GM18505 (cell line): ENCODE results near the gene OCIAD2.
"Not testable (repeated sequence)": the region's sequence is repeated elsewhere in the genome, so short reads cannot be mapped to it uniquely, and the experiment has no call there.

Source experiments
- ATAC-seq: cut with Tn5 transposase; IDR thresholded peaks from one replicate; pipeline ENCODE4 v1.9.1; 2021; ENCODE audit not compliant: unreplicated experiment
- POLR2A ChIP-seq: IDR thresholded peaks from 4 replicates; pipeline ENCODE4 v1.6.1; 2011; ENCODE audit warnings: borderline replicate concordance; ENCODE audit not compliant: insufficient read depth, insufficient read length; ENCODE audit errors: extremely low read depth

The OCIAD2 gene

DNA sequence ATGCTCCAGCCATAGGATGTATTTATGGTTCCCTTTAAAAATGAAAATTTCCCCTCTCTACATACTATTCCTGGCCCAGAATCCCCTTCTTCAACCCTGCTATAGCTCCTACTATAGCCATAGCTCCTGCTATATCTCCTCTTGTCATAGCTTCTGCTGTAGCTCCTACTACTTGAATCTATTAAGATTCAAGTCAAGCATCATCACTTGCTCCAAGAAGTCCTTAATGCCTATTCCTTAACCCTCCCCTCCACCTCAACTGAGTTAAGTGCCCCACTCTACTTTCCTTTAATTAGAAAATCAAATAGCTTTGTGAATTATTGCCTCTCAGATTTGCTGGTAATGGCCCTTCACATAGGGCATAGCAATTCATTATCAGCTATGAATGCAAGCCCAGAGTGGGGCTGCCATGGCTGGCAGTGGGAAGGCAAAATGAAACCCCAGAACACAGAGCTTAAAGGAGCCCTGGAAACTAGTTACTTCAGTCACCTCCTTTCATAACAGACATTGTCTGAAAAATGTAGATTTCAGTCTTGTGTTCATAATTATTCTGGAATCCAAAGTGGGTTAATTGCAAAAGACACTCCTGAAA is 15.4 kb downstream of the OCIAD2 start:
- no peak for TF ChIP-seq POLR2A

GRCh38 chr4:48889750-48890149 is 16.8 kb downstream of the OCIAD2 start:
- not testable (repeated sequence) for ATAC-seq

More for the DNA sequence above, 15.4 kb downstream of the OCIAD2 start:
- no peak for ATAC-seq

GRCh38 chr4:48881646-48882045 is 24.9 kb downstream of the OCIAD2 start:
- ATAC-seq: not testable (repeated sequence)

GRCh38 chr4:48879561-48880442 is 26.8 kb downstream of the OCIAD2 start:
- ATAC-seq: no peak
- TF ChIP-seq POLR2A: no peak

DNA sequence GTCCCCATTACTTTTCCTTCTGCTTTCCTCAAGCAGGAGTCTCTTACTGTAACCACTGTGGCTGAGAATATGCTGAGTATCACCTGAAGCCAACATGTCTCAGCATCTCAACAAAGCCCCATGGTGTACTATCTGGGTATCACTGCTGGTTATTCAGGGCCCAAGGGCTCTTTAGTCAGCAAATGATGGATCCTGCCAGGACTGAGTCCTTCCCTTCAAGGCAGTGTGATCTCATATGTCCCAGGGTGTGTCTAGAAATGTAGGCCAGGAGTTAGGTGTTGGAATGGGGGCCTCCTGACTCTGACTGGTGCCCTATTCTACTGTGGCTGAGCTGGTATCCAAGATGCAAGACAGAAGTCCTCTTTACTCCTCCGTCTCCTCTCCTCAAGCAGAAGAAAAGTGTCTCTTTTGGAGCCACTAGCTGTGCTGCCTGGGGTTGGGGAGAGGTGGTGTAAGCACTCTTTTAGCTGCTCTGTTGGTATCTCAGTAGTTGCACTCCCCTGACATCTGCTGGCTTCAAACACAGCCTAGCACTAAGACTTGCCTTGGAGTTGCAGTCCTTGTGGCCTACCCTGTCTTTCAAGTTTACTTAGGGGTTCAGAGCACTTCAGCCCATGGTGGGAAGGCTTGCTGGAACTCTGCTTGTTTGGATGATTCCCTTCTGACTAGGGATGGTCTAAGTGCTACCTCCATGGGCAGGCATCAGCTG is 28.6 kb downstream of the OCIAD2 start:
- ATAC-seq: no peak
- TF ChIP-seq POLR2A: no peak

DNA sequence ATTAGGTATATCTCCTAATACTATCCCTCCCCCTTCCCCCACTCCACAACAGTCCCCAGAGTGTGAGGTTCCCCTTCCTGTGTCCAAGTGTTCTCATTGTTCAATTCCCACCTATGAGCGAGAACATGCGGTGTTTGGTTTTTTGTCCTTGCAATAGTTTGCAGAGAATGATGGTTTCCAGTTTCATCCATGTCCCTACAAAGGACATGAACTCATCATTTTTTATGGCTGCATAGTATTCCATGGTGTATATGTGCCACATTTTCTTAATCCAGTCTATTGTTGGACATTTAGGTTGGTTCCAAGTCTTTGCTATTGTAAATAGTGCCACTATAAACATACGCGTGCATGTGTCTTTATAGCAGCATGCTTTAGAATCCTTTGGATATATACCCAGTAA is 41.9 kb downstream of the OCIAD2 start:
- ATAC-seq: not testable (repeated sequence)

- TF ChIP-seq POLR2A: no peak
- ATAC-seq: no peak
Observed at GRCh38 chr4:48863728-48864127, 42.8 kb downstream of the OCIAD2 start.

GRCh38 chr4:48862661-48863060 is 43.9 kb downstream of the OCIAD2 start:
- no peak for ATAC-seq
- no peak for TF ChIP-seq POLR2A

DNA sequence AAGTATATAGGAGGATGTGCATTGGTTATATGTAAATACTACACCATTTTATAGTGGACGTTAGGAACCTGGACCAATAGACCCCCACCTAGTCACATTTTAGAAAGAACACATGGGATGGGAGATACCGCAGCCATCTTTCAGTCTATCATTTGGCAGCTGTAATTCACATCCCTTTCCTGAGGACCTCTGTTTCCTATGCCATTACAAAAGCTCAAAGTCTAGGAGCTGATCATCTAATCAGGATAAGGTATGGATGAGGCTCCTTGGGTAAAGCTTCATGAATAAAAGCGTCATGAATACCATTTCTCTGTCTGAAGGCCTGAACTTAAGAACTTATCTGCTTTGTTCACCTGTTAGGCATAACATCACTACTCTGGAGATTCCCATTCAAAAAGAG is 44.5 kb downstream of the OCIAD2 start:
- no peak for TF ChIP-seq POLR2A
- no peak for ATAC-seq

DNA sequence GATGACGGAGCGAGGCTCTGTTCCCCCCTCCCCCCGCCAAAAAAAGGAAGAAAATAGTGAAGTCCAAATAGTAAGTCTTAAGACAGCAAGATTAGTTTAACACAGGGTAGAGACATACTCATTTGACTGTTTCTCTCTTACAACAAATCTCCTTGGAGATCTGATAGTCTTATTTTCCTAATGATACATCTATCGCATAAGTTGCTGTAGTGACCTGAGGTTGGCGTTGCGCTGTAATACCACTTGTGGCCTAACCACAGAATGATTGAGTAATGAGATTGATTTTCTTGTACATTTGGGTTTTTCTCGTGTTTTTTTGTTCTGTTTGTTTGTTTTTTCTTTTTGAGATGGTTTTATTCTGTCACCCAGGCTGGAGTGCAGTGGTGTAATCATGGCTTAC is 48.4 kb downstream of the OCIAD2 start:
- no peak for ATAC-seq
- TF ChIP-seq POLR2A: no peak

DNA sequence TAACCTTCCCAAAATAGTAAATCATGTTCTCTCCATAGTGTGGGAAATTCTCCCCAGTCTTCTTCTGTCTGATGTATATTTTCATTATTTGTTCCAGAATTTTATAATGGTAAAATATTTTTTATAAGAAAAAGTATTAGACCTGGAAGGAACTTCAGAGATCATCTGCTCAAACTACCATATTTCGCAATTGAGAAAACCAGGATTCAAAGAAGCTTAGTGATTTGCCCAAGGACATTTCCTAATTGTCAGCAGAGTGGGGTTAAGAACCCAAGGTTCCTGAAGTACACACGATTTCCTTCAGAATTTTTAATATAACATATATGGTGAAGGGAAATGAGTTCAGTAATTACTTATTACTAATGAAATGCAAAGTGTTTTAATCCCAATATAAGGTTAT is 51.6 kb downstream of the OCIAD2 start:
- TF ChIP-seq POLR2A: no peak

GRCh38 chr4:48854395-48854683 is 52.2 kb downstream of the OCIAD2 start:
- no peak for TF ChIP-seq POLR2A
- no peak for ATAC-seq

More for the DNA sequence above, 51.6 kb downstream of the OCIAD2 start:
- no peak for ATAC-seq

GRCh38 chr4:48853604-48854394 is 52.8 kb downstream of the OCIAD2 start:
- TF ChIP-seq POLR2A: no peak
- no peak for ATAC-seq
